HG03520 (cell line): ENCODE measurements around the gene TRAPPC2.
"Not testable (repeated sequence)": the region's sequence is repeated elsewhere in the genome, so short reads cannot be mapped to it uniquely, and the experiment has no call there.

Experiments used
- ATAC-seq: cut with Tn5 transposase; IDR thresholded peaks from one replicate; pipeline ENCODE4 v1.9.1; 2021; ENCODE audit warnings: mild to moderate bottlenecking, moderate library complexity; ENCODE audit not compliant: unreplicated experiment

The TRAPPC2 gene

GRCh38 chrX:13673016-13673415 is 61.4 kb downstream of the TRAPPC2 start:
- ATAC-seq = no peak

GRCh38 chrX:13670197-13670596 is 64.2 kb downstream of the TRAPPC2 start:
- no peak for ATAC-seq

DNA sequence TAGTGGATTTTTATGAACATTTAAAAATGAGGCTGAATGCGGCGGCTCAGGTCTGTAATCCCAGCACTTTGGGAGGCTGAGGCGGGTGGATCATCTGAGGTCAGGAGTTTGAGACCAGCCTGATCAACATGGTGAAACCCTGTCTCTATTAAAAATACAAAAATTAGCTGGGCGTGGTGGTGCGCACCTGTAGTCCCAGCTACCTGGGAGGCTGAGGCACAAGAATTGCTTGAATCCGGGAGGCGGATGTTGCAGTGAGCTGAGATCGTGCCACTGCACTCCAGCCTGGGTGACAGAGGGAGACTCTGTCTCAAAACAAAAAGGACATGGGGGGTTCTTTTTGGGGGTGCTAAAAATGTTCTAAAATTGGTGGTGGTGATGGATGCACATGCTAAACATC is 64.7 kb downstream of the TRAPPC2 start:
- ATAC-seq = not testable (repeated sequence)

- ATAC-seq = peak; percentile 69
These were observed 65.1 kb downstream of the TRAPPC2 start for GRCh38 chrX:13669246-13669737.

DNA sequence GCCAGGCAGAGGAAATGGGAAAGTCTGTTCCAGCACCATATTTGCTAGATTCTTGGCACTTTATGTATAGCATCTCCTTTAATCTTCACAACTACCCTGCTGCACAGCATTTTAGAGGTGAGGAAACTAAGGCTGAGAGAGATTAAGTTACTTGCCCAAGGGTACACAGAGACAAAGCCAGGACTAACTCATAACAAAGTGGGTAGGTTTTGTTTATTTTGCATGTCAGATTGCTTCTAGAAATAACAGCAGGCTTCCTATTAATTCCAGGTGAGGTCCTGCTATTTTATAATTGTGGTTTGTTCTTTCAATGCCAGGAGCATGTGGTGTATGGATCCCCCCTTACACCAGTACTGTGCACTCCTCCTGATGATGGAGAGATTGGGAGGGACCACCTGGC is 66.5 kb downstream of the TRAPPC2 start:
- ATAC-seq = no peak

GRCh38 chrX:13666836-13667235 is 67.6 kb downstream of the TRAPPC2 start:
- no peak for ATAC-seq

DNA sequence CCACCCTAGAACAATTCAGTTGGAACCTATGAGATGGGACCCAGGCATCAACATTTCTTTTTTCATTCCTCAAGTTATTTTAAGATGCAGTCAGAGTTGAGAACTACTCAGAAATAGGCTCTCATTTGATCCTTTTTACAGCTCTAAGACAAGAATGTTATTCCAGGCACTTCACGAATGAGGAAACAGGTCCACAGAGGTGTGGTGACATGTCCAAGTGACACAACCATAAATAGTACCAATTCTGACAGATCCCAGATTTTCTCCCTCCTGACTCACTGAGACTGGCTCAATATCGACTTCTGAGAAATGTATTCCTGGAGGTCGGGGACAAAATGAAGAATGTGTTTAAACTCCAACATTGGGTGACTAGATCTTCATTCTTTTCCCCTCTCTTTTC is 70.4 kb downstream of the TRAPPC2 start:
- no peak for ATAC-seq

DNA sequence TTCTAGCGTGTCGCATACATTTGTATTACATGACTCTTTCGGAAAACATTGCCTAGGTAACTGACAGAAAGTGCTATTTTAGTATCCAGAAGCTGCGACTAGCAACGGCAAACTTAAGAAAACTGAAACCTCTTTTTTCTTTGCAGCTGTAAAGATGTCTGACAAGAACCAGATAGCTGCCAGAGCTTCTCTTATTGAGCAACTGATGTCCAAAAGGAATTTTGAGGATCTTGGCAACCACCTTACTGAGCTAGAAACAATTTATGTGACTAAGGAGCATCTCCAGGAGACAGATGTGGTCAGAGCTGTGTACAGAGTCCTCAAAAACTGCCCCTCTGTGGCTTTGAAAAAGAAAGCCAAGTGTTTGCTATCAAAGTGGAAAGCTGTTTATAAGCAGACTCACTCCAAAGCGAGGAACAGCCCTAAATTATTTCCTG is 72.0 kb downstream of the TRAPPC2 start:
- no peak for ATAC-seq
